Measurements from ENCODE around the gene CBX4. TPM values are rescaled to one million over a fixed set of nuclear protein-coding genes. Genes with fewer than 3 reads are reported as not detected.
A peak's percentile ranks its signal among the peaks of the same experiment; 100 is the strongest.

The CBX4 gene
- total RNA-seq, 2 donors from 2014 or later, result 8.7 to 9.1 TPM

DNA sequence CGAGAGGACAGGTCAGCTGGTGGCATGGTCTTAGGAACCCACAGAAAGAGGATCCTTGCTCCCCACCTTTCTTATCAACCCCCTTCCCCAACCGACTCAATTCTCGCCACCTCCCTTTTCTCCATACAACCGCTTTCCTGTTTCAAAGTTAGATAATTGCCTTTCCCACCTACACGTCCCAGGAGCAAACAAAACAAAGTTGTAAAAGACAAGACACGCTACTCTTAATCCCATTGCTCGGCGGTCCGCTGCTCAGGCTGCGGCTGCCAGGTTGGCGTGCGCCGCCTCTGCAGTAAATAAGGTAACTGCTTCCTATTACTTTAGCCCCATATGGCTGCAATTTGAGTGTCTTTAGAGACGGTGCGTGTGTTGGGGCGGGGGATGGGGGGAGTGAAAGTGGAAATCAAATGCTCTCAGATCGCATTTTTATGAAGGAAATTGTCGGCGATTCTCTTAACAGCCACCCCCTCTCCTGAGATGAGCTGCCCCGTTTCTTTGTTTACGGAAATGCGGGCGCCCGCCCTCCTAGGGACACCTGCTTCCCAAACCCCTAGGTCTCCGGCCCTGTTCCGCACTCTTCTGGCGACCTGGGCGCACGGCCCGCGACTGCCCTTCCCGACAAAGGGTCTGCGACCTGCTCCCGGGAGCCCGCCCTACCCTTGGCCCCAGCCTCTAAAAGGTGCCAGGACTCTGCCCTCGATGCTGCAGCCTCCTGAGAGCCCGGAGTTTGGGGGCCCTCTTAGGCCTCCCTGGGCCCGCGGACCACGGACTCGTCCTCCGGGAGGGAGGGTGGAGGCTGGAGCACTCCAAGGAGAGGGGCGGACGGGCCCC lies 38.7 kb downstream of the CBX4 start:
- ATAC-seq (replicated peaks), result no peak
- H3K36me3 Mint-ChIP-seq (ENCODE audit: low read depth), result peaks cover 20% of the 10 kb centered on the region
- H3K9me3 Mint-ChIP-seq, result peaks cover 6% of the 10 kb centered on the region
- peak overlapping the region; percentile 67 for H3K4me3 Mint-ChIP-seq
- H3K4me1 Mint-ChIP-seq, result peaks cover 27% of the 10 kb centered on the region
- peaks cover 36% of the 10 kb centered on the region for H3K27me3 Mint-ChIP-seq
- peak overlapping the region; percentile 62 for H3K27ac Mint-ChIP-seq

GRCh38 chr17:79799538-79800324 lies 39.5 kb downstream of the CBX4 start:
- peak overlapping the region; percentile 62 for H3K27ac Mint-ChIP-seq
- peaks cover 19% of the 10 kb centered on the region for H3K4me1 Mint-ChIP-seq
- peaks cover 30% of the 10 kb centered on the region for H3K27me3 Mint-ChIP-seq
- H3K9me3 Mint-ChIP-seq, result peaks cover 5% of the 10 kb centered on the region
- no peak for ATAC-seq (replicated peaks)
- H3K4me3 Mint-ChIP-seq, result peak overlapping the region; percentile 67
- peaks cover 18% of the 10 kb centered on the region for H3K36me3 Mint-ChIP-seq (ENCODE audit: low read depth)

GRCh38 chr17:79799174-79799537 lies 40.1 kb downstream of the CBX4 start:
- H3K4me1 Mint-ChIP-seq, result peaks cover 14% of the 10 kb centered on the region
- no peak for ATAC-seq (replicated peaks)
- H3K36me3 Mint-ChIP-seq (ENCODE audit: low read depth), result peaks cover 12% of the 10 kb centered on the region
- H3K9me3 Mint-ChIP-seq, result no peaks in the 10 kb centered on the region
- peak overlapping the region; percentile 67 for H3K4me3 Mint-ChIP-seq
- H3K27me3 Mint-ChIP-seq, result peaks cover 25% of the 10 kb centered on the region
- no peak overlapping the region for H3K27ac Mint-ChIP-seq

GRCh38 chr17:79798299-79799173 lies 40.7 kb downstream of the CBX4 start:
- H3K27ac Mint-ChIP-seq, result no peak overlapping the region
- ATAC-seq (replicated peaks), result no peak
- H3K9me3 Mint-ChIP-seq, result no peaks in the 10 kb centered on the region
- H3K4me3 Mint-ChIP-seq, result peak overlapping the region; percentile 45
- H3K27me3 Mint-ChIP-seq, result peaks cover 28% of the 10 kb centered on the region
- H3K4me1 Mint-ChIP-seq, result peaks cover 14% of the 10 kb centered on the region
- H3K36me3 Mint-ChIP-seq (ENCODE audit: low read depth), result peaks cover 12% of the 10 kb centered on the region

DNA sequence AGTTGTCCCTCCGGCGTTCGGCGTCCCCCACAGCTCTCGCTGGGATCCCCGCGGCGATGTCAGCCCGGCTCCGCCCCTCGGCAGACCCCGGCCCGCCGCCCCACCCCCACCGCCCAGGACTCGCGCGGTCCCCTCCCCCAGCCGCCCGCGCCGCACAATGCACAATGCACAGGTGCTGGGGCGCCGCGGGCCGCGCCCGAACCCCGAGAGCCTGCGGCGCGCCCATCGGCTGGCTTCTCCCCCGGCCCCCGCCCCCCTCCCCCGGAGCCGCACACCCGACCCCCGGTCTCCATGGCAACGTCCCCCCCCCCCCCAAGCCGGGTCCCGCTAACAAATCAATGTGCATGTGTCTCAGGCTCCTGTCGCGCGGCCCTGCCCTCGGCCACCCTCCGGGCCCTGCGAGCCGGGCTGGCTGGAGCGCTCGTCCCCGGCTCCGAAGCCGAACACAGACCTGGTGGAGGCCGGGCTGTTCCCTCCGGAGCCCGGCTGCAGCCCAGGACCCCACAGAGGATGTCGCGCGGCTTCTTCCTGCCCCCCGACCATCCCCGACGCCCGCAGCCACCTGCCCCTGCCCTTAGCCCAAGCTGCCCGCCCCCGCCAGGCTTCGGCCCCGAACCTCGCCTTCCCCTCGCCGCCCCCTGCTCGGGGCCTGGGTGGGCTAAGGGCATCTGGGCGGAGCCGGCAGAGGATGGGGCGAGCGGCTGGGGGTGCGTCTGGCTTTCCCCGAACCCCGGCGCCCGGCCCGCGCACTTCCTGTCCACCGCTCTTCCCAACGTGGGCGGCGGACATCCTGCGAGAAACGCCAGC lies 41.5 kb downstream of the CBX4 start:
- ATAC-seq (replicated peaks), result peak; percentile 41
- H3K9me3 Mint-ChIP-seq, result no peaks in the 10 kb centered on the region
- peak overlapping the region; percentile 70 for H3K4me3 Mint-ChIP-seq
- H3K27ac Mint-ChIP-seq, result peak overlapping the region; percentile 70
- peaks cover 14% of the 10 kb centered on the region for H3K4me1 Mint-ChIP-seq
- H3K36me3 Mint-ChIP-seq (ENCODE audit: low read depth), result peaks cover 12% of the 10 kb centered on the region
- peaks cover 28% of the 10 kb centered on the region for H3K27me3 Mint-ChIP-seq

- H3K4me3 Mint-ChIP-seq, result peak within 1 kb of the TSS; percentile 70
- ATAC-seq (replicated peaks), result peak; percentile 90
- peak within 1 kb of the TSS; percentile 70 for H3K27ac Mint-ChIP-seq
- H3K27me3 Mint-ChIP-seq, result peaks cover 31% of the 10 kb centered on the region
- H3K4me1 Mint-ChIP-seq, result peaks cover 14% of the 10 kb centered on the region
- H3K9me3 Mint-ChIP-seq, result no peaks in the 10 kb centered on the region
- H3K36me3 Mint-ChIP-seq (ENCODE audit: low read depth), result peaks cover 12% of the 10 kb centered on the region
These were observed 42.3 kb downstream of the CBX4 start, which contains the start of gene CBX8 for GRCh38 chr17:79796763-79797491. TSS of gene CBX8 (minus strand) at chr17:79797077. CDS start at chr17:79796998, 79 bp downstream.

GRCh38 chr17:79796444-79796762 lies 42.8 kb downstream of the CBX4 start:
- Mint-ChIP-seq H3K36me3 (ENCODE audit: low read depth) (peaks cover 12% of the 10 kb centered on the region), H3K27me3 (peaks cover 28% of the 10 kb centered on the region), H3K4me3 (peak overlapping the region; percentile 70), H3K27ac (no peak overlapping the region), H3K4me1 (peaks cover 14% of the 10 kb centered on the region), H3K9me3 (no peaks in the 10 kb centered on the region)
- ATAC-seq (replicated peaks), result no peak

DNA sequence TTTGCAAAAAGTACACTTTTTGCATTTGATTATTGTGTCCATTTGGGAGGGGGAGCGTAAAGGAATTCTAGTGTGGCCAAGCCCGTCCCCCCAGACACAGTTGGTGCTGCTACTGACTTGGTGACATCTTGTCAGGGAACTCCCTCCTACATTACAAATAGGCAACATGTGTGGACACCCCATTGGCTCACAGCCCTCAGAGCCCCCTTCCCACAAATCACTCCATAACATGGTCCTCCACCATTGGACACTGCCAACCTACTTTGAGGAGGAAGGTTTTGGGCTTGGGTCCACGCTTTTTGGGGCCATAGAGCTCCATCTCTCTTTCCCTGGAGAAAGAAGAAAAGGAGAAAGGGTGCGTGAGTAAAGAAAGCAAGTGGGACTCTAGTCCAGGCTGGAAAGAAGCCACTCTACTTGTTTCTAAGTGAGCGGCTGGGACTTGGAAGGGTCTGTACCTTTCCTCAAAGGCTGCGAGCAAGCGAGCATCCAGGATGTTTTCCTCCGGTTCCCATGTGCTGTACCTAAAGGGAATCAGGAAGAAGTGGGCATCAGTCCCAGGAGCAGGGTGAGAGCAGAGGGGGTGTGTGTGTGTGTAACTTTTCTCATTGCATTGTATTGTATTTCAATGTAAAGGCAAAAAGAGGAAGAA lies 43.3 kb downstream of the CBX4 start:
- Mint-ChIP-seq H3K36me3 (ENCODE audit: low read depth) (peaks cover 12% of the 10 kb centered on the region), H3K27me3 (peaks cover 28% of the 10 kb centered on the region), H3K4me1 (peaks cover 14% of the 10 kb centered on the region), H3K9me3 (no peaks in the 10 kb centered on the region), H3K27ac (no peak overlapping the region), H3K4me3 (peak overlapping the region; percentile 70)
- ATAC-seq (replicated peaks), result no peak

DNA sequence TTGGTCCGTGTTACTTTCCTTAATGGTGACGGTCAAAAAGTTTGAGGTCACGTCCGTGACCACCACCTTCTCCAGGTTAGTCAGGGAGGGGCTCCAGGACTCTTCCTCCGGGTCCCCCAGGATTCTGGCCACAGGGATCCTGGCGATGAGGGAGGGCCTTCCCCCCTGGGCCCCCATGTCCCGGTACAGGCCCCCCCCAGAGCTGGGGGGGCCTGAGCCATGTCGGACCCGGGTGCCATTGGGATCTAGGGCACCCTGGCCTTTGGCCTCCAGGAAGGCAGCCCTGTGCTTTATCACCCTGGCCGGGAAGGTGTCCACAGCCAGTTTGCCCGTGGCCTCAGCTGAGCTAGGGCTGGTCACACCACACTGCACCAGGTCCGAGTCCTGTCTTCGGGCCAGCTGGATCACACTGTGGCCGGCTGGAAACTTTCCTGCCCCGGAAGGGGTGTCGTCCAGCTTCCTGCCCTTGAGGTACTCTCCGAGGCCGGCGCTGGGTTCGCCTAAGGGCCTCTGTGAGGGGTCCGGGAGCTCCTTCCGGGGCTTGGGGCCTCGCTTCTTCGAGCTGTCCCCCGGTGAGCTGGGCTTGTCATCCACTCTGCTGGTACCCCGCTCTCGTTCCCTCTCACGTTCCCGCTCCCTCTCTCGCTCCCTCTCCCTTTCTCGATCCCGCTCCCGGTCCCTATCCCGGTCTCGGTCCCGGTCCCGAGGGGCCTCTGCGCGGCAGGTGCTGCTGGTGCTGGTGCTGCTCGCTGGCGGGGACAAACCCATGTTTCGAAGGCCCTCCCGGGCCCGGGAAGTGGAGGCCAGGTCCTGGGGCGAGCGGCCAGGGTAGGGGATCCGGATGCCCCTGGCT lies 44.4 kb downstream of the CBX4 start:
- Mint-ChIP-seq H3K4me3 (no peak overlapping the region), H3K9me3 (no peaks in the 10 kb centered on the region), H3K36me3 (ENCODE audit: low read depth) (peaks cover 6% of the 10 kb centered on the region), H3K27me3 (peaks cover 21% of the 10 kb centered on the region), H3K4me1 (peaks cover 6% of the 10 kb centered on the region), H3K27ac (no peak overlapping the region)
- ATAC-seq (replicated peaks), result no peak

DNA sequence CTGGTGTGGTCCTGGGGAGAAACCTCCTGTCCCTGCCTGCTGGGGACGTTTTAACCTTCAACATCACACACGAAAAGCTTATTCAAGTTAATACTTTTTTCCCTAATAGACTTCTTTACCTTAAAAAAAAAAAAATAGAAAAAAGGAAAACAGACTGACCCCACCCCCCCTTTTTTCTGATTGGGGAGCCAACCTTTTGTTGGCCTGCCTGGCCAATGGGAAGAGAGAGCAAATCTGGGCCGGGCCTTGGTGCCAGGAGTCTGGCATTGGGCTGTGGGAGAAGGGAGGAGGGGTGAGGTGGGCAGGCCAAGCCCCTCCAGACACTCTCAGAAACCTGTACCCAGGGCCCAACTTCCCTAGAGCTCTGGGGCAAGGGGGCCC lies 45.3 kb downstream of the CBX4 start:
- Mint-ChIP-seq H3K4me1 (no peaks in the 10 kb centered on the region), H3K36me3 (ENCODE audit: low read depth) (no peaks in the 10 kb centered on the region), H3K9me3 (no peaks in the 10 kb centered on the region), H3K4me3 (no peak overlapping the region), H3K27ac (no peak overlapping the region), H3K27me3 (peaks cover 19% of the 10 kb centered on the region)
- ATAC-seq (replicated peaks), result no peak

GRCh38 chr17:79792984-79793923 lies 46.0 kb downstream of the CBX4 start:
- peaks cover 21% of the 10 kb centered on the region for H3K27me3 Mint-ChIP-seq

More at GRCh38 chr17:79792984-79793923, 46.0 kb downstream of the CBX4 start:
- no peaks in the 10 kb centered on the region for H3K4me1 Mint-ChIP-seq
- H3K36me3 Mint-ChIP-seq (ENCODE audit: low read depth), result no peaks in the 10 kb centered on the region
- ATAC-seq (replicated peaks), result no peak
- H3K27ac Mint-ChIP-seq, result no peak overlapping the region
- no peak overlapping the region for H3K4me3 Mint-ChIP-seq
- no peaks in the 10 kb centered on the region for H3K9me3 Mint-ChIP-seq
